Glutamatergic neuron (in vitro differentiated cells): ENCODE results near the gene ARHGAP24. TPM values are rescaled to one million over a fixed set of nuclear protein-coding genes. Genes with fewer than 3 reads are reported as not detected.
A peak's percentile ranks its signal among the peaks of the same experiment; 100 is the strongest.

Experiments used
- DNase-seq: peaks from one replicate; pipeline ENCODE4 v3.0.0; 2022
- H3K27ac Mint-ChIP-seq: one replicate; pipeline ENCODE4 v1.8.0; 2020; ENCODE audit warnings: mild to moderate bottlenecking, mixed read lengths, inconsistent platforms; ENCODE audit not compliant: unreplicated experiment
- H3K27me3 Mint-ChIP-seq: one replicate; pipeline ENCODE4 v1.8.0; 2020; ENCODE audit warnings: mild to moderate bottlenecking, moderate library complexity, mixed read lengths, inconsistent platforms; ENCODE audit not compliant: unreplicated experiment
- H3K36me3 Mint-ChIP-seq: one replicate; pipeline ENCODE4 v1.8.0; 2020; ENCODE audit warnings: mild to moderate bottlenecking, mixed read lengths, inconsistent platforms; ENCODE audit not compliant: unreplicated experiment
- H3K4me1 Mint-ChIP-seq: one replicate; pipeline ENCODE4 v1.8.0; 2020; ENCODE audit warnings: mild to moderate bottlenecking, low read depth, mixed read lengths, inconsistent platforms; ENCODE audit not compliant: unreplicated experiment
- H3K4me3 Mint-ChIP-seq: one replicate; pipeline ENCODE4 v1.8.0; 2020; ENCODE audit warnings: mild to moderate bottlenecking, mixed read lengths, inconsistent platforms; ENCODE audit not compliant: unreplicated experiment
- H3K9me3 Mint-ChIP-seq: one replicate; pipeline ENCODE4 v1.8.0; 2020; ENCODE audit warnings: mild to moderate bottlenecking, moderate library complexity, mixed read lengths, inconsistent platforms; ENCODE audit not compliant: unreplicated experiment
- total RNA-seq: library from RNA; stranded (reverse); fragmentation: NEBNext Ultra II Directional; extraction: Animal tissue kit (Norgen Biotek cat#: 25700); gene quantifications from one replicate; pipeline ENCODE4 v1.2.1, GENCODE V29; 2021; ENCODE audit not compliant: unreplicated experiment
- TF ChIP-seq, protein P1 (sequence below): fragments of 200-600 bp; sonication (generic); IDR thresholded peaks from one replicate; pipeline ENCODE4 v1.5.0; 2021; ENCODE audit not compliant: partially characterized antibody, unreplicated experiment

Gene ARHGAP24
- total RNA-seq, 1 donor from 2014 or later, result 1.6 TPM

DNA sequence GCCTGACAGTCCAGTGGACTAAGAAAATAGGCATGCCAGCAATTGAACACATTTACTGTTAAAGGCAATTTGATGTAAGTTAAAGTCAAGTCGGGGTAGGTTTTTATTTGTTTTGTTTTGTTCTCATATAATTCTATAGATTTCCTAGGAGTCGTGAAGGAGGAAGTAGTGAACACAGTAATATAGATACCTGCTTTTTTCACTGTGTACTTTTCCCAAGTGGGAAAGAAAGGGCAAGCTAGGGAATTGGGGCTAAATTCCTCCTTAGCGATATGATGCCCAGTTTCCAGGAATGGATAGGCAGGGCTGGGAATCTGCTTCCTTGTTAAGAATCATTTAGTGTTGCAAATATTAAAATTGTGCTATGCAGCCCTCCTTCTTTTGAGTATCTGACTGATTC lies 271.0 kb downstream of the ARHGAP24 start:
- Mint-ChIP-seq H3K27ac (no peak overlapping the region), H3K4me1 (peaks cover 9% of the 10 kb centered on the region), H3K4me3 (no peak overlapping the region), H3K27me3 (no peaks in the 10 kb centered on the region), H3K9me3 (peaks cover 3% of the 10 kb centered on the region), H3K36me3 (no peaks in the 10 kb centered on the region)
- TF ChIP-seq, protein P1, sequence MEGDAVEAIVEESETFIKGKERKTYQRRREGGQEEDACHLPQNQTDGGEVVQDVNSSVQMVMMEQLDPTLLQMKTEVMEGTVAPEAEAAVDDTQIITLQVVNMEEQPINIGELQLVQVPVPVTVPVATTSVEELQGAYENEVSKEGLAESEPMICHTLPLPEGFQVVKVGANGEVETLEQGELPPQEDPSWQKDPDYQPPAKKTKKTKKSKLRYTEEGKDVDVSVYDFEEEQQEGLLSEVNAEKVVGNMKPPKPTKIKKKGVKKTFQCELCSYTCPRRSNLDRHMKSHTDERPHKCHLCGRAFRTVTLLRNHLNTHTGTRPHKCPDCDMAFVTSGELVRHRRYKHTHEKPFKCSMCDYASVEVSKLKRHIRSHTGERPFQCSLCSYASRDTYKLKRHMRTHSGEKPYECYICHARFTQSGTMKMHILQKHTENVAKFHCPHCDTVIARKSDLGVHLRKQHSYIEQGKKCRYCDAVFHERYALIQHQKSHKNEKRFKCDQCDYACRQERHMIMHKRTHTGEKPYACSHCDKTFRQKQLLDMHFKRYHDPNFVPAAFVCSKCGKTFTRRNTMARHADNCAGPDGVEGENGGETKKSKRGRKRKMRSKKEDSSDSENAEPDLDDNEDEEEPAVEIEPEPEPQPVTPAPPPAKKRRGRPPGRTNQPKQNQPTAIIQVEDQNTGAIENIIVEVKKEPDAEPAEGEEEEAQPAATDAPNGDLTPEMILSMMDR, result no peak
- DNase-seq, result no peak

DNA sequence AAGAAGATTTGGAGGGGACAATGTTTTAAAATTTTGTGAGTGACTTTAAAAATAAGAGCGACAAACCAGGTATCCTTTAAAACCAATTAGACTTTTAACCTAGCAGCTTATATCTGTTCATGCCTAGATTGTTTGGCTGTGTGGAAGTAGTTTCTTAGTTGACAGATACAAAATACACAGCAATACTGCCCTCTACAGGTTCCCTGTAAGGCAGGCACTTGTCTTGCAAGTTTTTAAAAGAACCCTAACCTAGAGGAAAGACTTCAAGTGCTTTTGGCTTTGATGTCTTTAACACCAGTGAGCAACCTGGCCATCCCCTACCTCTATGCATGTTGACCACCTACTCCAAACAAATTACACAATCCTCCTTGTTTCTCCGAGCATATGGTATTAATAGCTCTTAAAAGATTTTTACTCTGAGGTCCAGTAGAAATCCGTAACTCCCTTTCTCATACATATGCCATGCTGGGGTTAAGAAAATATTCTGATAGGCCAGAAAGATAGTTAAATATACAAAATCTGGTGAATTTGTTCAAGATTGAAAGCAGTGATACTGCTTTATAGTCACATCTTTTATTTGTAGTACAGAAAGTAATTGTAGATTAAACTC lies 273.0 kb downstream of the ARHGAP24 start:
- DNase-seq, result no peak
- Mint-ChIP-seq H3K27ac (no peak overlapping the region), H3K4me1 (peaks cover 1% of the 10 kb centered on the region), H3K4me3 (no peak overlapping the region), H3K27me3 (no peaks in the 10 kb centered on the region), H3K9me3 (peaks cover under 1% of the 10 kb centered on the region), H3K36me3 (no peaks in the 10 kb centered on the region)
- TF ChIP-seq, protein P1, result peak; percentile 78

GRCh38 chr4:85748654-85749053 lies 273.7 kb downstream of the ARHGAP24 start:
- Mint-ChIP-seq H3K4me1 (no peaks in the 10 kb centered on the region), H3K9me3 (no peaks in the 10 kb centered on the region), H3K27ac (no peak overlapping the region), H3K27me3 (no peaks in the 10 kb centered on the region), H3K36me3 (no peaks in the 10 kb centered on the region), H3K4me3 (no peak overlapping the region)
- no peak for DNase-seq
- TF ChIP-seq, protein P1, result no peak

DNA sequence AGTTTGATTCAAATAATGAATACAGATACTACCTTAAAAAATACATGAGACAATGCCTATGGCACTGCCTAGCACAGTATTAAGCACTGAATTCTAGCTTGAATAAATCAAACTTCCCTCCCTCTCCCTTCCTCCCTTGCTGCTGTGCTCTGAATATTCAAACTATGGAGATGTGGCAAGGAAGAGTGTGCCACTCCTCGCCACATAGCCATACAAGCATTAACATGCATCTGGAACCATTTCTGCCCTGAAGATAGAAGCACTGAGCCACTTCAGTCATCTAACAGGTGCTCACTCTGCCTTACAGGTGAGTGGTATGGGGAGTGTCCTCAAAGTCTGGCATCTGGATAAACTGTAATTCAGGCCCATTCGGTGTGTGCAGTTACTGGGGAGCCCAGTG lies 276.9 kb downstream of the ARHGAP24 start:
- H3K27ac Mint-ChIP-seq, result no peak overlapping the region
- DNase-seq, result no peak
- H3K4me1 Mint-ChIP-seq, result no peaks in the 10 kb centered on the region
- no peaks in the 10 kb centered on the region for H3K27me3 Mint-ChIP-seq
- H3K36me3 Mint-ChIP-seq, result no peaks in the 10 kb centered on the region
- no peak overlapping the region for H3K4me3 Mint-ChIP-seq
- no peaks in the 10 kb centered on the region for H3K9me3 Mint-ChIP-seq
- TF ChIP-seq, protein P1, result no peak

DNA sequence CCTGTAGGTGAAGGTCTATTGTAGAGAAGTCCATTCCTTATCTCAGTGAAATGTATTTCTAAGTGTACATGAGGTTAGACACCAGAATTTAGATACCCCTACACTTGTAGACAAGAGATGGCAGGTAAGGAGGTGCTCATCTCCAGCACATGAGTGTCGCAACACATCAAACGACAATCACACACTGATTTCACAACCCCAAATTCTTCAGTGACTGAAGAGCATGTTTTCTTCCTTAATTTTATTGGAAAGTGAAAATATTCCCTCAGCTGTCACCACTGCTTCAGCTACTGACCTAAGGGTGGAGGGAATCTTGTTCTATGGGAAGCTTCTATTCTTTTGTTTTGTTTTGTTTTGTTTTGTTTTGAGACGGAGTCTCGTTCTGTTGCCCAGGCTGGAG lies 280.3 kb downstream of the ARHGAP24 start:
- Mint-ChIP-seq H3K4me3 (no peak overlapping the region), H3K27me3 (no peaks in the 10 kb centered on the region), H3K36me3 (no peaks in the 10 kb centered on the region), H3K9me3 (no peaks in the 10 kb centered on the region), H3K27ac (no peak overlapping the region), H3K4me1 (no peaks in the 10 kb centered on the region)
- TF ChIP-seq, protein P1, result no peak
- no peak for DNase-seq
